GM04503 (cell line): ENCODE results near the gene ABCA13.

Experiments used
- DNase-seq: peaks from one replicate; pipeline ENCODE4 v3.0.0-alpha.2; 2012; ENCODE audit warnings: low read depth

Gene ABCA13

DNA sequence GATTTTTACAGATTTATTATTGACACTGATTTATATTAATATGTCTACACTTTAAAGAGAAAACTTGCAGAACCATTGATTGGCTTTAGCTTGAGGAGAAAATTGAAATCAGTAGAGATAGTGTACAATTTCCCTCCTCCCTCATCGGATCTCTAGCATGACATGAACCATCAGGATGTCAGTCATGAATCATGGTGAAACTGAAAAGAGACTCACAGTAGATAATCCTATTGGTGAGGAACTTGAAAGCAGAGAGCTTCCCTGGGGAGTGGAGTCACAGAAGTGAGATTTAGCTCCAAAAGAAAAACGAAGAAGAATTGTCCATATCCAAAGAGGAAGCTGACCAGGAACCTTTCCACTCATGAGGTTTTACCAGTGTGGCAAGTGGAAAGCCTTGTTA lies 346.8 kb downstream of the ABCA13 start:
- no peak for DNase-seq

- no peak for DNase-seq
These were observed 351.4 kb downstream of the ABCA13 start for GRCh38 chr7:48522692-48523091.

- no peak for DNase-seq
These were observed 354.8 kb downstream of the ABCA13 start for GRCh38 chr7:48525736-48526732.

GRCh38 chr7:48528646-48529045 lies 357.4 kb downstream of the ABCA13 start:
- no peak for DNase-seq

- no peak for DNase-seq
These were observed 366.3 kb downstream of the ABCA13 start for GRCh38 chr7:48537561-48537960.

DNA sequence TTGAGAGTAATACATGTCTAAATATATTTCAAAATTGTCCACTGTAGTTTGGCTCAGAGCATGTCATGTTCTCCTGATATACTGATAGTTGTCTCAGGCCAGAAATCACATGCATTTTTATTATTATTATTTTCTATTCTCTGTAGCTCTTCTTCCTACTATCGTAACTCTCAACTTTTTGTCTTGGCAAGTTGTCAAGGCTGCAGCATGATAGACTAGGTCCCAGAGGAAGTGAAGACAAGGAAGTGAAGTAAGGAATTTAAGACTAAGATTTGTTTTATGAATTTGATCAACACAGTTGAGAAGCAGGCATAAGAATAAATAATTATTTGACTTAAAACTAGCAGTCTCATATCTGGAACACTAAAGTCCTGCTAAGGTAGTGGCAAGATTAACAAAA lies 369.5 kb downstream of the ABCA13 start:
- no peak for DNase-seq

DNA sequence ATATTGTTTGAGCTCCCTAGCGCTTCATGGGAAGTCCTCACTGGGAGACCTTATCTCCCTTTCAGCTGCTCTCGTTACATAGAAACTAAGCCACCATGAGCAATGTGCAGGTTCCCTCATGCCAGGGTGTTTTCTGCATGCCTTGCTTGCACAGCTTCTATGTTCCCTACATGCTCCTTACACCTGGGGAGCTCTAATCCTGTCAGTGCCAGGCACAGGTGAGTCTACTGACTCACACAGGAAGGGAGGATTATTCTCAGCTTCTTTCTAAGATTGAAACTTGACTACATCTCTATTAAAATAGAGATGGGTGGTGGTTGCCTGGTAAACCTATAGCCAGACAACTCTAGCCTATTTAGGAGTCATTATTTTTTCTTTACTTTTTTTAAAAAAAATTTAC lies 377.4 kb downstream of the ABCA13 start:
- no peak for DNase-seq

GRCh38 chr7:48551652-48552051 lies 380.4 kb downstream of the ABCA13 start:
- no peak for DNase-seq

DNA sequence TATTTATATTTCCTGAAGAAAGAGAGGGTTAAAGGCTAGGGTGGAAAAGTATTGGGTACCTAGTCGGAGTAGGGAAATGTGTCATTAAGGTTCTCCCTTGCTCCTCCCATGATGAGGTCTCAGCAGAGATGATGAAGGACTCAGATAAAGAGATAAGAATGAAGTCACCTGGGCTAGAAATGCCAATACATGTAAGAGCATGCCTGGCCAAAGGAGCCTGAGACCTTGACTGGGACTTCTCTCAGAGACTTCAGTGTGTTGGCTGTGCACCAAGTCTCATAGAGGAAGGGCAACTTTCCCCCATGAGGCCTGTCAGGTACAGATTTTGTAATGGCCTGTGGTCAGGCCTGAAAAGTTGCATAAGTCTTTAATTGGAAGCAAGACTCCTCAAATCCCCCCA lies 392.1 kb downstream of the ABCA13 start:
- DNase-seq, result no peak

DNA sequence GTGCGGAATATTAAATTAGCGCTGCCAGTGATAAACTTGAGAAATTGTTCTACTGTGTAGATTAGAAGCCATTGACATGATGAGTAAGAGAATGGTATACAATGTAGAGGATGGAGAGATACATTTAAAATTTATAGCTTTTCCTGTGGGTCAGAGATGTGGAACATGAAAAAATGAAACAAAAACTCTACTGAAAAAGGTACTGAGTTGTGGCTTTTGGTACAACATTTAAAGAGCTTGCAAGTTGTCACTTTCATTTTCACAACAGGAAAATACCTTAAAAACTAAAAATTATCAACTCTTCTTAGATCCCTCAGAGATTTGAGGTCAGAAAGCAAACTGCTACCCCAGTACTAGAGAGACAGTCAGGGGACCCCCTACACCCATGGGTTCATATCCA lies 404.3 kb downstream of the ABCA13 start:
- DNase-seq, result no peak

GRCh38 chr7:48587475-48587874 lies 416.2 kb downstream of the ABCA13 start:
- no peak for DNase-seq

- no peak for DNase-seq
These were observed 423.1 kb downstream of the ABCA13 start for GRCh38 chr7:48594349-48594748.

DNA sequence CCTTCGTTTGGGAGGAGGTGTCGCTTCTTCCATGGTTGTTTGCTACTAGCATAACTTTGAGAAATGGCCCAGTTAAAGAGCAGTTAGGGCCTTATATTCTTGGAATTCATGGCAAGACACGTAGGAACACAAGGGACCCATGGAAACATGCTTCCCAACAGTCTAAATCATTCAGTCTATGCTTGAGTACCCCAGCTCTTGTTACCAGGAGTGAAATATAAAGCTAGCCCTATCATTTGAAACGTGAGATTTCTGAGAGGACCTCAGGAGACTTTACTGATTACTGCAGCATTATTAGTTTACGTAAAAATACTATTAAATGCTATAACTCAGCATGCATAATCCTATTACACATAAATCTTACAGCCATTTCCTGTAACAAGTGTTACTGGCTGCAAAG lies 424.5 kb downstream of the ABCA13 start:
- DNase-seq, result no peak

DNA sequence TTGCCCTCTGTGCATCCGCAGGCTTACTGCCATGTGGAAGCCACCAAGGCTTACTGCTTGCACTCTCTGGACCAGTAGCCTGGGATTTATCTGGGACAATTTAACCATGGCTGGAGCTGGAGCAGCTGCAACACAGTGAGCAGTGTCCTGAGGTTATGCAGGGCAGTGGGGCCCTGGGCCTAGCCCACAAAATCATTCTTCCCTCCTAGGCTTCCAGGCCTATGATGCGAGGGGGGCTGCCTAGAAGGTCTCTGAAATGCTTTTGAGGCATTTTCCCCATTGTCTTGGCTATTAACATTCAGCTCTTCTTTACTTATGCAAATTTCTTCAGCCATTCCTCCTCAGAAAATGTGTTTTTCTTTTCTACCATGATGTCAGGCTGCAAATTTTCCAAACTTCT lies 439.4 kb downstream of the ABCA13 start:
- no peak for DNase-seq

DNA sequence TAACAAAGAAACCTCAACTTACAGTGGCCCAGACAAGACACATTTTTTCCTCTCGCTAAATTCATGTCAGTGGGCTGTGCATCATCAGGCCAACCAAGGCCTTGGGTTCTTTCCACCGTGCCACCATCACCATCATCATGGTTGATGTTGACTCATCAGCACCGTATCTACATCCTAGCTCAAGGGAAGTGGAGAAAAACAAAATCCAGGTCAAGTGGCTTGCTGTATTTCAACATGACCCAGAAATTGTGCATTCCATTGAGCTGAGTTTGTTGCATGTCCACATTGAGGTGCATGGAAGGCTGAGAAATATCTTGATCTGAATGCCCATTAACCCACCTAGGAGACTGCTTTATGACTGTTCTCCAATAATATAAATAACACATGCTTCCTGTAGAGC lies 440.7 kb downstream of the ABCA13 start:
- no peak for DNase-seq

- no peak for DNase-seq
These were observed 446.2 kb downstream of the ABCA13 start for GRCh38 chr7:48617508-48617907.

DNA sequence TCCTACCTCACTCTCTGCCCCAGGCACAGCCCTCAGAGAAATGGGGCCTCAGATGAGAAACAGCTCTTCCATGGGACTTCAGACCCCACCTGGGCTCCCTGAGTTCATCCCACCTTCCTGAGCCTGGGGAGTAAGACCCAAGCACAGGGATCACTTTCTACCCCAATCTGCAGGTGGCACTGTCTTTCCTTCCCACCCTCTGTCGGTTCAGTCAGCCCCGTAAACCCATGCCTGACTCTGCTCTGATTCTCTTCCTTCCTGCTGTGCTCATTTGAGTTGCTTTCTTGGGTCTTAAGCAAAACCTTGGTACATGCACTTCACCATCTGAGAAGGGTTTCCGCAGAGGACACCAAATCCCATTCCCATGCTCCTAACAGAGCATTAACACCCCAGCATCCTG lies 446.7 kb downstream of the ABCA13 start:
- no peak for DNase-seq

DNA sequence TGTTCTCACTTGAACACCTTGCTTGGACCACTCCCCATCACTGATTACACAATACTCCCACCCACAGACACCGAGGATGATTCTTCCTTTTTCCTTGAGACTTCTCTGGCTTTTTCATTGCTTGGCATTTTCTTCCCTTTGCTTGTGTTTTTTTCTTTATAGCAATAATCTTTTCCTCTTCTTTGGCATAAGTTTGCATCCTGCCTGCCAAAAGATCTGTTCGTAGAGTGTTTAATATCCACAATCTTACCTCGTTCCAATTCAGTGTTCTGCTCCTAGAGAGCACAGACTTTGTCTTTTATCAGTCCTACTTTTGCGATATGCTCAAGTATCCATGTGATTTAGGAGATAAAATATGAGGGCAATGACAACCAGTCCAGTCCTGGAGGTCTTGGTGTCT lies 449.8 kb downstream of the ABCA13 start:
- no peak for DNase-seq

- DNase-seq, result no peak
These were observed 455.9 kb downstream of the ABCA13 start for GRCh38 chr7:48627164-48627563.

DNA sequence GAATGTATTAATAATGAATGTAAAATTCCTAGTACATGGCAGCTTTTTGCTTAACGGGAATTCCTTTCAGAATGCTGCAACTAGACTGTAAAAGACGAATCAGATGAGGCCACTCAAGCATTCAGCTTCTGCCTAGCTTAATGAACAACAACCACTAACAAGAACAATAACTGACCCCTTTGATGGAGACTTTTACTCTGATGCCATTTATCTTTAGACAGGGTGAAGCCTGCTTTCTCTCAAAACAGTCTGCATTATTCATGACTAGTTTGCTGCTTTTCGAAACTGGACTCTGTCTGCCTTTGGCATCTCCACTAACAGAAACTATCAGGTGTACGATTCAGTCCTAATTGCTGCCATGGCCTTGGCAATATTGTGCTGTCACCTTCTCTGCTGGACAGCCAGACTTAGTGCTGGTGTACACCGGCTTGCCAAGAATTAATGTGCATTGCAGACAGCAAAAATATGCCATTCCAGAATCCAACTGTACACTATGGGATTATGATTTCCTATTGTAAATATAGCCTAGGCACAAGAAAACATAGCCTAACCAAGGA lies 457.6 kb downstream of the ABCA13 start:
- DNase-seq, result no peak

DNA sequence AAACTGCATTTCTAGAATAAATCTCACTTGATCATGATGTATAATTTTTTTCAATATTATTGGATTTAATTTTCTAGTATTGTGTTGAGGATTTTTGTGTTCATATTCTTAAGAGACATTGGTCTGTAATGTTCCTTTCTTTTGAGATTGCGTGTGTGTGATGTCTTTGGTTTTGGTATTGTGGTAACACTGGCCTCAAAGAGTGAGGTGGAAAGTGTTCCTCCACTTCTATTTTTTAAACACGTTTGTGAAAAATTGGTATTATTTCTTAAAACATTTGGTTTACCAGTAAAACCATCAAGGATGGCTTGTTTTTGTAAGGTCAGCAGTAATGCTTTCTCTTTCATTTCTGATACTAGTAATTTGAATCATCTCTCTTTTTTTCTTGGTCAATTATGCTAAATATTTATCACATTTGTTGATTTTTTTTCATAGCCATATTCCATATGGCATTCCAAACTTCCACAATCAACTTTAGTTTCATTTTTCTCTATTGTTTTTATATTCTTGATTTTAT lies 462.9 kb downstream of the ABCA13 start:
- no peak for DNase-seq

- no peak for DNase-seq
These were observed 464.5 kb downstream of the ABCA13 start for GRCh38 chr7:48635796-48636195.

DNA sequence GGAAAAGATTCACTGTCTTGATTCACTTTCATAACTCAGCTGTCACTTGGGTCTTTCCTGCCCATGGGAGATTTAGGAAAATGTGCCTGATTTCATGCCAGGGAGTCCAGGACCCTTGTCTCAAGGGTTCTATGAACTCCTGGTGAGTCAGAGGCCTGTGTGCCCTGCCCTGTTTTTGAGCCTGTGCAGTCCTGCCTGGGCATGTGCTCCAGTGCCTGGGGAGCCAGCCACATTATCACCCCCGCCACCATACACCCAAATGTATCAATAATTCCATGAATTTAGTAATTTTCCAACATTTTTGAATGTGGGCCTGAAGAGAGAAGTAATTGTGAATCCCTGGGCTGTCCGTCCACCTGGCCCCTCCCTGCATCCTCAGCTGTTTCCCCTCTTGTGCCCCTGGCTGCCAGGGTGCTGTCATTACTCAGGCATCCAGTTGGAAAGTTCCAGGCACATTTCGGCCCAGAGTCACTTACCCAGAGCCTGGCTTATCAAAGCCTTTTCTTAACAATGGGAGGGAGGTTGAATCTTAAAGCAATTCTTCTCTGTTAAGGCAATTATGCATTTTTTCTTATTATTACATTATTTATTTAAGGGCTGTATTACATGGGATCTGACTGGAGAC lies 465.2 kb downstream of the ABCA13 start:
- DNase-seq, result no peak
